Measurements from ENCODE around the gene BOLL. TPM values are rescaled to one million over a fixed set of nuclear protein-coding genes. Genes with fewer than 3 reads are reported as not detected.

The BOLL gene
- total and polyA plus RNA-seq, 10 of the 15 experiments (the other 5 are each of a cell fraction or from before 2014, with no cell fraction given), result 0.05 TPM; not detected in 9

- Histone ChIP-seq H3K9ac (ENCODE audit: control insufficient read depth, insufficient read depth, low read length) (no peak overlapping the region), H3K79me2 (ENCODE audit: control insufficient read depth, insufficient read depth, low read length) (no peaks in the 10 kb centered on the region), H3K4me2 (ENCODE audit: control insufficient read depth, insufficient read depth) (no peak overlapping the region), H3K36me3 (ENCODE audit: control insufficient read depth in 2 of 2, insufficient read depth in 2 of 2, low read length in 1 of 2) (no peaks in the 10 kb centered on the region), H3K27ac (ENCODE audit: control insufficient read depth, insufficient read depth) (no peak overlapping the region), H3K4me3 (no peak overlapping the region), H3K27me3 (replicated peaks in 1 of 2; ENCODE audit: control insufficient read depth in 2 of 2, insufficient read depth in 2 of 2, low read length in 1 of 2) (peaks cover 4 to 19% of the 10 kb centered on the region in 2 experiments), H3K9me3 (replicated peaks; ENCODE audit: control insufficient read depth, insufficient read depth, low read length) (no peaks in the 10 kb centered on the region), H4K20me1 (ENCODE audit: control insufficient read depth, insufficient read depth) (no peaks in the 10 kb centered on the region), H3K4me1 (ENCODE audit: control insufficient read depth, insufficient read depth, low read length) (no peaks in the 10 kb centered on the region), H2AFZ (ENCODE audit: control insufficient read depth, low read depth, low read length) (no peak overlapping the region)
- in situ Hi-C loops (cut with MboI) (no loop called here), intact Hi-C loops (cut with micrococcal nuclease; ENCODE audit: unreplicated experiment) (no loop called here)
- DNase-seq (ENCODE audit: low read depth, low spot score) (no peak), ATAC-seq (no peak), FAIRE-seq (no peak)
- BruUV-seq (replicated peaks), result TSS peak; percentile 61
- 25% methylated on average over 11 of the region's 11 CpGs for WGBS (ENCODE audit: insufficient coverage, insufficient replicate concordance, low lambda C conversion rate, missing lambda C conversion rate)
- ChIA-PET CTCF (interaction anchor here (0.8 to 11.1 kb wide), 5 partner anchors 8 to 491 kb away, joined by 3 to 109 read pairs (median 5); no protein-coding TSS in a partner anchor), RAD21 (ENCODE audit: unreplicated experiment) (interaction anchor here (1.2 to 4.9 kb wide), 3 partner anchors 42 to 321 kb away, joined by 3 to 35 read pairs (median 4); no protein-coding TSS in a partner anchor), SMC1A (ENCODE audit: uncharacterized antibody, unreplicated experiment) (interaction anchor here (0.7 to 12.2 kb wide), 10 partner anchors 18 to 491 kb away, joined by 3 to 120 read pairs (median 4); no protein-coding TSS in a partner anchor), POLR2A (no interaction called here)
- TF ChIP-seq KDM1A (IDR thresholded peaks at IDR 0.05; ENCODE audit: borderline replicate concordance), result no peak
- no peak for TF ChIP-seq MXI1 (IDR thresholded peaks at IDR 0.05; ENCODE audit: low read depth, low read length)
- TF ChIP-seq KAT2A (conservative IDR thresholded peaks at IDR 0.05; ENCODE audit: control insufficient read depth, low read depth, low read length), result no peak
- no peak for TF ChIP-seq SP1 (IDR thresholded peaks at IDR 0.05; ENCODE audit: low read depth, low read length)
- no peak for TF ChIP-seq ATF7 (IDR thresholded peaks at IDR 0.05; ENCODE audit: low read depth)
- no peak for TF ChIP-seq GATAD2B (conservative IDR thresholded peaks at IDR 0.05; ENCODE audit: low read depth)
- 0 out of 4 replicates have a peak, but pooled peaks of 1 of the 2 experiments have one; percentile 18 for TF ChIP-seq IKZF2 (IDR thresholded peaks at IDR 0.05)
Measured at GRCh38 chr2:197805715-197806633, 20.9 kb upstream of the BOLL start.
